GM21786 (cell line): ENCODE data around the gene NUS1.
A peak's percentile ranks its signal among the peaks of the same experiment; 100 is the strongest.
"Not testable (repeated sequence)": the region's sequence is repeated elsewhere in the genome, so short reads cannot be mapped to it uniquely, and the experiment has no call there.

Experiments used
- ATAC-seq: cut with Tn5 transposase; IDR thresholded peaks from one replicate; pipeline ENCODE4 v1.9.1; 2021; ENCODE audit not compliant: unreplicated experiment

NUS1 gene

GRCh38 chr6:117674991-117675657, at the start of gene NUS1:
NUS1 (plus strand) TSS chr6:117675469; CDS start chr6:117675671, 202 bp downstream.
- peak; percentile 98 for ATAC-seq

- no peak for ATAC-seq
These were observed 47.7 kb upstream of the NUS1 start for GRCh38 chr6:117627533-117627932.

GRCh38 chr6:117629119-117629660, 46.1 kb upstream of the NUS1 start:
- no peak for ATAC-seq

GRCh38 chr6:117637770-117638169, 37.5 kb upstream of the NUS1 start:
- ATAC-seq, result no peak

- ATAC-seq, result no peak
These were observed 32.3 kb upstream of the NUS1 start for GRCh38 chr6:117642976-117643375.

- not testable (repeated sequence) for ATAC-seq
These were observed 23.3 kb upstream of the NUS1 start for GRCh38 chr6:117651984-117652383.

GRCh38 chr6:117653949-117654348, 21.3 kb upstream of the NUS1 start:
- no peak for ATAC-seq

GRCh38 chr6:117655380-117655779, 19.9 kb upstream of the NUS1 start:
- no peak for ATAC-seq

GRCh38 chr6:117666881-117667280, 8.4 kb upstream of the NUS1 start:
- no peak for ATAC-seq

- no peak for ATAC-seq
These were observed 6.5 kb upstream of the NUS1 start for GRCh38 chr6:117668736-117669135.

GRCh38 chr6:117674503-117674902, 766 bp upstream of the NUS1 start:
- no peak for ATAC-seq

- ATAC-seq, result peak; percentile 21
These were observed 511 bp downstream of the NUS1 start for GRCh38 chr6:117675658-117676301.

GRCh38 chr6:117676577-117677218, 1.4 kb downstream of the NUS1 start:
- ATAC-seq, result no peak

GRCh38 chr6:117677553-117678141, 2.4 kb downstream of the NUS1 start:
- no peak for ATAC-seq

- no peak for ATAC-seq
These were observed 6.0 kb downstream of the NUS1 start for GRCh38 chr6:117681162-117681741.

- ATAC-seq, result no peak
These were observed 9.5 kb downstream of the NUS1 start for GRCh38 chr6:117684749-117685148.

GRCh38 chr6:117685359-117685758, 10.1 kb downstream of the NUS1 start:
- no peak for ATAC-seq

- no peak for ATAC-seq
These were observed 11.9 kb downstream of the NUS1 start for GRCh38 chr6:117687021-117687648.

GRCh38 chr6:117689584-117689983, 14.3 kb downstream of the NUS1 start:
- ATAC-seq, result not testable (repeated sequence)

- ATAC-seq, result no peak
These were observed 31.2 kb downstream of the NUS1 start for GRCh38 chr6:117706504-117706903.
